Activated CD8-positive, alpha-beta memory T cell treated with anti-CD3 and anti-CD28 coated beads for 24 hours (primary cell): ENCODE measurements around the gene PAX1.

Experiments used
- DNase-seq: peaks from one replicate; pipeline ENCODE4 v3.0.0-alpha.2; 2020

The PAX1 gene

DNA sequence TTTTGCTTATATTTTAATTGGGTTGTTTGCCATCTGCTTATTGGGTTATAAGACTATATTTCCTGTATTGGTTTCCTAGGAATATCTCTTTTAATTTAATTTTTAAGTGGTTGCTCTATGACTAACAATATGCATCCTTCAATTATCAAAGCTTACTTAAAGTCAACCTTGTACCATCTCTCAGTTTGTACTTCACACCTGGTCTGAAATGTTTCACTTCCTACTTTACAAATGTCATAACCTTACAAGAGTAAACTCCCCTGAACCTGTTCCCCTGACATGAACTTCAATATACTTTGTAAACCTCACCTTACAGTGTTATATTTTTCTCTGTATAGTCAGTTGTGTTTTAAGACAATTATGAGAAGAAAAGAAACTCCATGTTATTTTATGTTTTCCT is 35.8 kb downstream of the PAX1 start:
- DNase-seq: no peak

DNA sequence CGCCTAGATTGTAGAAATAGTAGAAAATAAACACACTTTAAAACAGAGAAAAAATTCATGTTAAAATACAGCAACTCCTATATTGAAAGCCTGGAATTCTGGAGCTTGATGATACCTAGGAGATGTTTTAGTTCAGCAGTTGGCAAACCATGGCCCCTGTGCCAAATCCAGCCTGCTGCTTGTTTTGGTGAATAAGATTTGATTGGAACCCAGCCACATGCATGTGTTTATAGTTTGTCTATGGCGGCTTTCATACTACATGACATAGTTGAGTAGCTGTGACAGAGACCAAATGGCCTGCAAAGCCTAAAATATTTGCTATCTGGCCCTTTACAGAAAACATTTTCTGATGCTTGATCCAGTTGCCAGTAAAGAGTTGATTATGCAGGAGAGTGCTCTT is 57.2 kb downstream of the PAX1 start:
- no peak for DNase-seq

GRCh38 chr20:21767200-21767738 is 61.8 kb downstream of the PAX1 start:
- DNase-seq: no peak

- no peak for DNase-seq
Measured at GRCh38 chr20:21767739-21768223, 62.3 kb downstream of the PAX1 start.
